ENCODE measurements around the gene OBSCN. TPM values are rescaled to one million over a fixed set of nuclear protein-coding genes. Genes with fewer than 3 reads are reported as not detected.
A peak's percentile ranks its signal among the peaks of the same experiment; 100 is the strongest.

OBSCN gene
- total RNA-seq, 1 donor, result 13.0 TPM

- no peak for DNase-seq (ENCODE audit: low read depth)
- no peak overlapping the region for H3K4me3 ChIP-seq (ENCODE audit: low read depth, low read length)
- TF ChIP-seq CTCF (IDR thresholded peaks at IDR 0.05; ENCODE audit: insufficient read depth, low read depth, low read length), result no peak
Measured at GRCh38 chr1:228162286-228163006, 45.4 kb upstream of the OBSCN start.

- peak; percentile 55 for DNase-seq (ENCODE audit: low read depth)
Measured at GRCh38 chr1:228163007-228163753, 44.7 kb upstream of the OBSCN start.

GRCh38 chr1:228163776-228164519 lies 43.9 kb upstream of the OBSCN start:
- no peak for DNase-seq (ENCODE audit: low read depth)
- H3K4me3 ChIP-seq (ENCODE audit: low read depth, low read length), result no peak overlapping the region
- TF ChIP-seq CTCF (IDR thresholded peaks at IDR 0.05; ENCODE audit: insufficient read depth, low read depth, low read length), result no peak

More at GRCh38 chr1:228163007-228163753, 44.7 kb upstream of the OBSCN start:
- TF ChIP-seq CTCF (IDR thresholded peaks at IDR 0.05; ENCODE audit: insufficient read depth, low read depth, low read length), result no peak
- H3K4me3 ChIP-seq (ENCODE audit: low read depth, low read length), result no peak overlapping the region

GRCh38 chr1:228164561-228165371 lies 43.1 kb upstream of the OBSCN start:
- H3K4me3 ChIP-seq (ENCODE audit: low read depth, low read length), result peak overlapping the region; percentile 57
- no peak for TF ChIP-seq CTCF (IDR thresholded peaks at IDR 0.05; ENCODE audit: insufficient read depth, low read depth, low read length)
- DNase-seq (ENCODE audit: low read depth), result no peak

GRCh38 chr1:228165372-228166169 lies 42.3 kb upstream of the OBSCN start, which contains the start of gene IBA57:
IBA57 (plus strand) TSS chr1:228165804; CDS start chr1:228165817, 13 bp downstream.
- peak; percentile 99 for DNase-seq (ENCODE audit: low read depth)
- peak within 1 kb of the TSS; percentile 70 for H3K4me3 ChIP-seq (ENCODE audit: low read depth, low read length)
- peak; percentile 69 for TF ChIP-seq CTCF (IDR thresholded peaks at IDR 0.05; ENCODE audit: insufficient read depth, low read depth, low read length)
